C4-2B (cell line): ENCODE results near the gene HSD3B1.
"Not testable (repeated sequence)": the region's sequence is repeated elsewhere in the genome, so short reads cannot be mapped to it uniquely, and the experiment has no call there.

ENCODE experiments used
- CTCF ChIP-seq: fragments of 450-650 bp; conservative IDR thresholded peaks from 2 replicates; pipeline ENCODE4 v1.5.1; 2017; ENCODE audit warnings: mild to moderate bottlenecking
- ZFX ChIP-seq: fragments of 450-650 bp; IDR thresholded peaks from 2 replicates; pipeline ENCODE4 v1.6.1; 2017

- not testable (repeated sequence) for TF ChIP-seq CTCF, ZFX
Measured at GRCh38 chr1:119552656-119553055, 45.6 kb downstream of the HSD3B1 start.
